ENCODE results near the gene PTGDS. TPM values are rescaled to one million over a fixed set of nuclear protein-coding genes. Genes with fewer than 3 reads are reported as not detected.
A peak's percentile ranks its signal among the peaks of the same experiment; 100 is the strongest.

Gene PTGDS
- total and polyA plus RNA-seq, 2 donors (not counting 1 experiment from before 2014, with no cell fraction given) = 0.13 TPM; not detected in 1

- peak within 1 kb of the TSS; percentile 90 for H3K4me3 Mint-ChIP-seq
- ChIA-PET POLR2A (interaction anchor here (1.1 to 3.0 kb wide), 2 partner anchors 32 to 36 kb away, joined by 4 to 19 read pairs; partner anchors contain the start of gene PAXX), CTCF (interaction anchor here (1.1 to 5.9 kb wide), 17 partner anchors 7 to 261 kb away, joined by 3 to 49 read pairs (median 9); partner anchors contain the start of genes AJM1, CLIC3, NPDC1 and PAXX)
- peak within 1 kb of the TSS; percentile 100 for H3K4me2 ChIP-seq (replicated peaks; ENCODE audit: low read depth, low read length, poor library complexity, severe bottlenecking)
- H3K27ac ChIP-seq (ENCODE audit: low read length in 2 of 2) = peak within 1 kb of the TSS in 1 of 2 donors; percentile 24
- peaks cover 11% of the 10 kb centered on the region for H4K20me1 ChIP-seq (ENCODE audit: control insufficient read depth, insufficient read depth, low read length, poor library complexity, severe bottlenecking)
- WGBS (ENCODE audit: insufficient coverage) = 7% methylated on average over 95 of the region's 95 CpGs
- peaks cover 12% of the 10 kb centered on the region for H3K79me2 ChIP-seq (ENCODE audit: control insufficient read depth, insufficient read depth, low read length)
- no peak for ATAC-seq (ENCODE audit: low read depth)
- H3K9me3 ChIP-seq (ENCODE audit: control extremely low read depth in 1 of 3, control insufficient read depth in 2 of 3, insufficient read depth in 1 of 3, low read length in 2 of 3) = peaks cover 0 to 6% (median 0%) of the 10 kb centered on the region in 3 donors
- H3K4me3 ChIP-seq (ENCODE audit: control extremely low read depth in 1 of 5, extremely low read depth in 1 of 5, insufficient read depth in 1 of 5, low read depth in 2 of 5, low read length in 4 of 5) = peak within 1 kb of the TSS; percentile 4 to 77 (median 66)
- H3K9ac ChIP-seq (ENCODE audit: low read length) = peak within 1 kb of the TSS; percentile 70
- peak within 1 kb of the TSS; percentile 83 for H2AFZ ChIP-seq (ENCODE audit: insufficient read depth, low read depth, low read length, poor library complexity, severe bottlenecking)
- no peaks in the 10 kb centered on the region for H3K36me3 ChIP-seq (replicated peaks in 1 of 2; ENCODE audit: control extremely low read depth in 1 of 2, control insufficient read depth in 1 of 2, extremely low read depth in 1 of 2, insufficient read depth in 2 of 2, low read length in 1 of 2)
- peak; percentile 45 for DNase-seq
- H3K27ac Mint-ChIP-seq = peak within 1 kb of the TSS; percentile 92
- intact Hi-C loops (cut with micrococcal nuclease) = loop anchor here (2.0 kb wide), 1 partner anchor 35 kb away; the partner anchor contains the start of gene PAXX
- H3K4me1 ChIP-seq (ENCODE audit: control insufficient read depth in 2 of 2, insufficient read depth in 2 of 2, low read length in 2 of 2) = peaks cover 46 to 62% of the 10 kb centered on the region in 2 donors
- H3K27me3 ChIP-seq (replicated peaks in 1 of 4; ENCODE audit: control extremely low read depth in 1 of 4, control insufficient read depth in 3 of 4, insufficient read depth in 4 of 4, low read length in 3 of 4) = no peaks in the 10 kb centered on the region
- TF ChIP-seq CTCF (IDR thresholded peaks at IDR 0.05) = no peak
- no peaks in the 10 kb centered on the region for H3K9me3 Mint-ChIP-seq (ENCODE audit: insufficient read depth)
- H3K27me3 Mint-ChIP-seq = no peaks in the 10 kb centered on the region
- H3K4me1 Mint-ChIP-seq = peaks cover 52% of the 10 kb centered on the region
These were observed 50.3 kb downstream of the PTGDS start, which contains the start of gene ABCA2 for GRCh38 chr9:137027369-137028262. TSS of gene ABCA2 (minus strand) at chr9:137028237. CDS start at chr9:137028140, 97 bp downstream.

Measured in B cell (primary cell).